Left ventricle myocardium inferior (tissue), 1 donor: ENCODE data around the gene LTB4R2. TPM values are rescaled to one million over a fixed set of nuclear protein-coding genes. Genes with fewer than 3 reads are reported as not detected.
A peak's percentile ranks its signal among the peaks of the same experiment; 100 is the strongest.

ENCODE experiments used
- DNase-seq: peaks from one replicate; pipeline ENCODE4 v3.0.0-alpha.2; 2020
- H3K27ac ChIP-seq: fragments of 200-600 bp; replicated peaks from 2 replicates; pipeline ENCODE4 v1.8.0; 2021
- H3K27me3 ChIP-seq: fragments of 200-600 bp; 2 replicates; pipeline ENCODE4 v1.8.0; 2021; ENCODE audit warnings: low read depth
- H3K36me3 ChIP-seq: fragments of 200-600 bp; 2 replicates; pipeline ENCODE4 v1.8.0; 2021
- H3K4me1 ChIP-seq: fragments of 200-600 bp; 2 replicates; pipeline ENCODE4 v1.8.0; 2021
- H3K4me3 ChIP-seq: fragments of 200-600 bp; 2 replicates; pipeline ENCODE4 v1.8.0; 2021; ENCODE audit warnings: mild to moderate bottlenecking, moderate library complexity
- H3K9me3 ChIP-seq: fragments of 200-600 bp; replicated peaks from 2 replicates; pipeline ENCODE4 v1.8.0; 2021
- CTCF ChIP-seq: fragments of 200-600 bp; IDR thresholded peaks from 2 replicates; pipeline ENCODE4 v1.8.0; 2021; ENCODE audit warnings: antibody characterized with exemption, mild to moderate bottlenecking, borderline replicate concordance
- intact Hi-C: fragments of 100-400 bp; cut with micrococcal nuclease; formaldehyde crosslinking; loops from one replicate; pipeline ENCODE4 v1.11.0; 2022
- total RNA-seq: library from RNA; stranded (reverse); fragmentation: NEBNext Ultra II Directional; extraction: Animal tissue kit (Norgen Biotek cat#: 25700); gene quantifications from one replicate; pipeline ENCODE4 v1.2.1, GENCODE V29; 2021
- donor health status: DM: no; HTN: yes; CAD: no; lungs with severe emphysema.

LTB4R2 gene
- total RNA-seq, 1 donor from 2014 or later, result 0.71 TPM

DNA sequence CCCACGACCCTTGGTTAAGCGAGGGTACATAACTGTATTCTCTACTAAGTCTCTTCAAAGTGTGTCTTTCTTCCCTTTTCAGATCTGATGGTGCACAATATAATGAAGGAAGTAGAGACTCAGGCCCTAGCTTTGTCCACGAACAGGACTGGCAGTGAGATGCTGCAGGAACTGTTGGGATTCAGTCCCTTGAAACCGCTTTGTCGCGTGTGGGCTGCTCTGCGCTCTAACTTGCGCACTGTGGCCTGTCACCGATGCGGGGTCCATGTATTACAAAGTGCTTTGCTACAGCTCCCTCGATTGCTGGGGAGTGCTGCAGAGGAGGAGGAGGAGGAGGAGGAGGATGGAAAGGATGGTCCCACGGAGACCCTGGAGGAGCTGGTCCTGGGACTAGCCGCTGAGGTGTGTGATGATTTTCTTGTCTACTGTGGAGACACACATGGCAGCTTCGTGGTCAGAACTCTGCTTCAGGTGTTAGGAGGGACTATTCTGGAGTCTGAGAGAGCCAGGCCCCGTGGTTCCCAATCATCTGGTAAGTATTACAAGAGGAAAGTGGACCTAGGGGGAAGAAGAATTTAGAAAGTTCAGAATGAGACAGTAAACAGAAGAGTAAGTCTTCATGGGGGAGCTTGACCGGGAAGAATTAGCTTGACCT lies 9.5 kb upstream of the LTB4R2 start:
- intact Hi-C loops, result no loop called here
- Histone ChIP-seq H3K4me3 (peak overlapping the region; percentile 98), H3K27me3 (no peaks in the 10 kb centered on the region), H3K36me3 (peaks cover 53% of the 10 kb centered on the region), H3K4me1 (peaks cover 46% of the 10 kb centered on the region), H3K9me3 (no peaks in the 10 kb centered on the region), H3K27ac (peak overlapping the region; percentile 85)
- no peak for TF ChIP-seq CTCF
- DNase-seq, result no peak

DNA sequence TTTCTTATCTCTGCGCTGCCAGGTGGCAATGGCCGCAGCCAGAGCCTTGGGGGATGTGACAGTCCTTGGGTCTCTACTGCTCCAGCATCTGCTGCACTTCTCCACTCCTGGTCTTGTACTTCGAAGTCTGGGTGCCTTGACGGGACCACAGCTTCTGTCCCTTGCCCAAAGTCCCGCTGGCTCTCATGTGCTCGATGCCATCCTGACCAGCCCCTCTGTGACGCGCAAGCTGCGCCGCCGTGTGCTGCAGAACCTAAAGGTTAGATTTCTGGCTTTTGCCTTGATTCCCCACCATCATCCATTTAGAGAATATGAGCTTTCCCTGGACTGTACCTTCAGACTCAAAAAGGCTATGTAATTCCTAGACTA lies 5.9 kb upstream of the LTB4R2 start:
- Histone ChIP-seq H3K4me3 (no peak overlapping the region), H3K36me3 (peaks cover 62% of the 10 kb centered on the region), H3K9me3 (no peaks in the 10 kb centered on the region), H3K4me1 (peaks cover 37% of the 10 kb centered on the region), H3K27me3 (no peaks in the 10 kb centered on the region), H3K27ac (no peak overlapping the region)
- TF ChIP-seq CTCF, result no peak
- intact Hi-C loops, result no loop called here
- no peak for DNase-seq

GRCh38 chr14:24307156-24307574 lies 2.8 kb upstream of the LTB4R2 start:
- no peaks in the 10 kb centered on the region for H3K9me3 ChIP-seq
- peaks cover 52% of the 10 kb centered on the region for H3K36me3 ChIP-seq
- DNase-seq, result no peak
- no peak for TF ChIP-seq CTCF
- no peak overlapping the region for H3K27ac ChIP-seq
- H3K4me1 ChIP-seq, result peaks cover 45% of the 10 kb centered on the region
- no peaks in the 10 kb centered on the region for H3K27me3 ChIP-seq
- no peak overlapping the region for H3K4me3 ChIP-seq
- intact Hi-C loops, result no loop called here

DNA sequence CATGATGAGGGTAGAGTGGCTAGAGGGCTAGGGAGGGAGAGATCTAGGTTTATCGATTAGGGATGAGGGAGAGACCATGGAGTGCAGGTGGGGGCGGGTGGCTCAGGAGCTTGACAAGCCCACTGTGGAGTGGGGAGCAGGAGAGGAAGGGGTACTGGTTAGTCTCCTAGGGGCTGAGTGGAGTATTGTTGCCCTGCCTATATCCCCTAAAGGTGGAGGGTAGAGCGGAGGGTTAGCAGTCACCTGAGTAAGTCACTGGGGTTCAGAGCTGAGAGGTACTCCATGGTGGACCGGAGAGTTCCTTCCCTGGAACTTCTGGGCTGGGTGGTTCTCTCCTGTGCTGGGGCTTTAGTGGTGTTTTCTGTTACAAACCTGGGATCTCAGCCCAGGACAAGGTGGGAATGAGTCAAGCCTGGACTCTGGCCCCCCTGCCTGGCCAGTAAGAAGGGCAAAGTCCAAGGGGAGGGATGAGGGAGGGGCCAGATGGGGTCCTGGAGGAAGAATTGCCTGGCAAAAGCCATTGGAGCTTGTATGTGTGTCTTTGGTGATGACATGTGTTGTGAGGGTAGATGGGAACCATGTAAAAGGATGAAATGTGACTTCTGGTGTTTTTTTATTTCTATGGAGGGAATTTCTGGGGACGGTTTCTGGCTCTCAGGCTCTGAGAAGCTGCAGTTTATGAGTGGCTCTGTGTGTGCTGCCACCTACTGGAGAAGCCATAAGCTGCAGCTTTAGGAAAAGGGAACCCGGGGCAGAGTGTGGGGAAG lies 2.2 kb upstream of the LTB4R2 start, which contains the start of gene CIDEB:
TSS of gene CIDEB (minus strand) at position 403 of the 767 bp plus-strand sequence. CDS start at position 284, 119 bp downstream.
- Histone ChIP-seq H3K4me1 (peaks cover 51% of the 10 kb centered on the region), H3K27me3 (no peaks in the 10 kb centered on the region), H3K27ac (no peak within 1 kb of the TSS), H3K9me3 (no peaks in the 10 kb centered on the region), H3K4me3 (no peak within 1 kb of the TSS), H3K36me3 (peaks cover 46% of the 10 kb centered on the region)
- intact Hi-C loops, result no loop called here
- TF ChIP-seq CTCF, result peak; percentile 94
- DNase-seq, result peak; percentile 45

DNA sequence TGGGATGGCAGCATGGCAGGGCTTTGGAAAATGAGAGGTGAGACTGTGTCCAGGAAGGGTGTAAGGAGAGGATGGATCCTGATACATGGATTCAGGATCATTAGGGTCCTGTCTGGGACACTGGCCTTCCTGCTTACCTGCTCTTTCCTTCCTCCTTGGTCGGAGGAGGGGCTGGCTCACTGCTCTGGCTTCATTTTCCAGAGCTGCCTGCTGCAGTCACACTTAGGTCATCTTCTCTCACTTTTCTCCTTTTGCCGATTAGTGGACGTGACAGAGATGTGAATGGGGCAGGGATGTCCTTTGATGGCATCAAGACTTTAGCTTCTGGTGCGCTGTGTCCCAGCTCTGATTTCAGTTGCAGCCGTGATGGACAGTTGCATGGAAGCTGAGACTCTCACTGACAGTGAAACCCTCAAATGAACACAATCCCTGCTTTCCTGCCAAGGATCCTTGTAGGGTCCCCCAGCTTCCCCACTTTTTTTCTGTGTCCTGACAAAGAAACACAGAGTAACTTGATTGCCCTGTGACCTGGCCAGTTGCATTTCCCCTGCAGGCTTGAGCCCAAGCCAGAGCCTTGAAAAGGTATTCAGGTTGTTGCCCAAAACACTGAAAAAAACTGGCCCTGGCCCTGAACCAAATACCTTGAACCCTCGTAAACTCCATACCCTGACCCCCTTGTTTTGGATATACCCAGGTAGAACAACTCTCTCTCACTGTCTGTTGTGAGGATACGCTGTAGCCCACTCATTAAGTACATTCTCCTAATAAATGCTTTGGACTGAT lies 1.4 kb upstream of the LTB4R2 start:
- Histone ChIP-seq H3K27ac (no peak overlapping the region), H3K36me3 (peaks cover 38% of the 10 kb centered on the region), H3K9me3 (no peaks in the 10 kb centered on the region), H3K4me1 (peaks cover 58% of the 10 kb centered on the region), H3K27me3 (no peaks in the 10 kb centered on the region), H3K4me3 (no peak overlapping the region)
- TF ChIP-seq CTCF, result peak; percentile 20
- intact Hi-C loops, result no loop called here
- DNase-seq, result no peak
